ENCODE data around the gene KATNAL1.
A peak's percentile ranks its signal among the peaks of the same experiment; 100 is the strongest.

Gene KATNAL1

DNA sequence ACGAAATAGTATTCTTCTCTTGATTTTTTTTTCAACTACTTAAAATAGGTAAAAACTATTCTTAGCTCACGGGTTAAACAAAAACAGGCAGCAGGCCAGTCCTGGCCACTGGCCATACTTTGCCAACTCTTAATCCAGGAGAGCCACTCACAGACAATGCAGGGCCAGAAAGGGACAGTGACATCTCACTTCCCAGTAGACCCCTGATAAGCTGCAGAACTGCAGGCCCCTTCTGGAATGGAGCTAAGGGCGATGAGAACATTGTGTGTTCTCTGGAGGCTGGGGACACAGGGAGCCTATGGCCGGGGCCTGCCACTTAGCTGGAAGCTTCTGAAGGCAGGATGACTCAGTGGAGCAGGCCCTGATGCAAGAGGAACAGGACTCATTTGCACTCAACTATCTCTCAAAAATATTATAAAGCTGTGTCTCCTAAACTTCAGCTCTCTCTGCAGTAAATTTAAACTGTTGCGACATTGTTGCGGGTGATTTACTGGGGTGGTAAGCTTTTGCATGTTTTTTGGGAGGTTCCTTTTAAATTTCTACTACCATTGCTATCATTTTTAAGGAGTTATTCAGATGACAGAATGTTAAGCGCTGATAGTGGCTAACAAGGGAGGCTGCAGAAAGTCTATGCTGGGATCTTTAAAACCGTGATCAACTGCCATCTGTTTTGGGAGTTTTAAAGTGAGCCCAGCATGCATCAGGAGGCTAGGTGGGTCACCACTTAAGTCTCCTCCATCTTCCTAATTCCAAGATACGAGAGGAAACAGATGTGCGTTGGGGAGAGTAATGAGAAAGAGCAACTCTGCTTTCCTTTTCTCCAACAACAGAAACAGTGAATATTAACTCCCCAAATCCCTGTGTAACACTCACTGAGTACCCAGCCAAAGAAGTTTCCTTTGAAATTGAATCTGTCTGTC lies 33.2 kb upstream of the KATNAL1 start:
- DNase-seq: peak; percentile 72 to 79

DNA sequence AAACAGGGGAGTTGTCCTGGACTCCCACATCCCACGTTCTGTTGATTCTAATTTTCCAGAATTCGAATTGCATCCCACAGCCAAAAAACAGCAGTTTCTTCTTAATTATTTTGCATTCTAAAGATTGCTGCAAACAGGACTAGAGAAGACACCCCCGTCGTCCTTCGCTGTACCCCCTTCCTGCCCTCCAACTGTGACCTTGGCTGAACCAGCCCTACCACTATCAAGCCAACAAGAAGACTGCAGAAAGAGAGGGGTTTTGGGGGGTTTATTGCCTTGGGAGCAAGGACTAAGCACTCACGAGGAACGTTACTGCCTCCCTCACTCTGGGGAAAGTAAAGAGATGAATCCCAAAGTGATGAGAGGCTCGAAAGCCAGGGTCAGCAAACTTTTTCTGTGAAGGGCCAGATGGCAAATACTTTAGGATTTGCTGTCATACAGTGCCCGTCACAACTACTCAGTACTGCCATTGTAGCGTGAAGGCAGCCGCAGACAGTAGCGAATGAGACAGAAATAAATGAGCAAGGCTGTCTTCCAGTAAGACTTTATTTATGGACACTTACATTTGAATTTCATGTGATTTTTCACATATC lies 32.5 kb upstream of the KATNAL1 start:
- TF ChIP-seq GATA1 (IDR thresholded peaks at IDR 0.05; ENCODE audit: low read depth, low read length) (no peak), POLR2A (IDR thresholded peaks at IDR 0.05; ENCODE audit: low read length) (no peak)
- no peak for DNase-seq

More for the DNA sequence above, 33.2 kb upstream of the KATNAL1 start:
- TF ChIP-seq POLR2A (IDR thresholded peaks at IDR 0.05; ENCODE audit: low read length): no peak
- TF ChIP-seq GATA1 (IDR thresholded peaks at IDR 0.05; ENCODE audit: low read depth, low read length): no peak

DNA sequence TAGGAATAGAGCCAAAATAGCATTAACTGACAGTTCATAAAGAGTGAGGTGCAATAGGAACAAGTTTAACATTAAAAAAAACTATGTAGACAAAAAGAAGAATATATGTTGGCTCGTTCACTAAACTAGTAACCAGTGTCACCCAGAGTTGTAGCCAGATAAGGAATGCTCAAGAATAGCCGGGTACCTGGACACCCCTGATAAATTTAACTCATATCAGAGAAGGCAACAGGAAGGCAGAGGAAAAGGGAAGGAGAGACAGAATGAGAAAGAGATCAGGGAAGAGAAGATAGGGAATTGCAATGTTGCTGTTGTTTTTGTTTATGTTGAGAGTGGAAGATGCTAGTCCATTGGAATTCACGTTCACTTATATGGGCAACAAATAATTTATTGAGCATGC lies 31.6 kb upstream of the KATNAL1 start:
- DNase-seq: peak; percentile 10 to 19
- TF ChIP-seq GATA1 (IDR thresholded peaks at IDR 0.05; ENCODE audit: low read depth, low read length) (no peak), POLR2A (IDR thresholded peaks at IDR 0.05; ENCODE audit: low read length) (no peak)

DNA sequence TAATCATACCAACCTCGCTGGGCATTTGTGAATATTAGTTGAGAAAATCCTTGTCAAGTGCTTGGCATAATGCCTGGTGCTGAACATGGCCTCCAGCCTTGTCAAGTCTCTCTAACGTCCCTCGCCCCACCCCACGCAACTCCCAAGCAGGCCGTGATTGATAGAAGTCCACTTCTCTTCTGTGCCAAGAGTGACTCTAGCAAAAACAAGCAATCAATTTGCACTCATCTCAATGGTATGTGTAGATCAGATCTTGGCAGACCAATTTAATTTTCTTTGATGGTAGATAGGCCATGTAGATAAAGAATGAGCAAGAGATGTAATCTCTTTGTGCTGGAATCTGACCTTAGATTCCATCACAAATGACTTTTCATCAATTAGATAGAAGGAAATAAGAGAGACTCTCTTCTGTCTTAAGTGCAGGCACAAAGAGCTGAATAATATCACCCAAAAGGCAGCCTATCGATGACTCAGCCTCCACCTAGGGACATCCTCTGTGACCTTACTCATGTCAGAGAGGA lies 31.0 kb upstream of the KATNAL1 start:
- DNase-seq: peak; percentile 22 to 37
- TF ChIP-seq POLR2A (IDR thresholded peaks at IDR 0.05; ENCODE audit: low read length) (no peak), GATA1 (IDR thresholded peaks at IDR 0.05; ENCODE audit: low read depth, low read length) (no peak)

DNA sequence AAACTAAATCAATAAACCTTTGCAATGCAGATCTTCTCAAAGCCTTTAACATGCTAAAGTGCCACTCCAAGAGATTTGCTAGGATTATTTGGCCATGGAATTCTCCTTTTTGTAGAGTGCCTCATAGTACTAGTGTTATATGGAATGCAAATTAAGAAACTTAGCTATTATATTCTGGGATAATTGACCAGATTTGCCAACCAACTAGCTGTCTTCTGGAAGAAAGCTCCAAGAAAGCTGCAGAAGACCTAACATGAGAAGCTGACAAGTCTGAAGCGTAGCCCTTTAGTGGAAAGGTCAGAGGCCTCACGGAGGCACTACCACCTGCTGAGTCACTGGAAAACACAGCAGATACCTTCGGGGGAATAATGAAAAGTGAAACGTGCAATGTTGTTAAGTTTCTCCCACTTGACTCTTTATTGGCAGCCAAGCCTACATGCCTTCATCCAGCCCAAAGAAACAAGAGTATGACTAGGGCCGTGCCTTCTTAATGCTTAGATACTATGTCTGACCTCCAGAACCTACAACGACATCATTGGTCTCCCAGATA lies 29.8 kb upstream of the KATNAL1 start:
- no peak for TF ChIP-seq GATA1 (IDR thresholded peaks at IDR 0.05; ENCODE audit: low read depth, low read length)
- no peak for TF ChIP-seq POLR2A (IDR thresholded peaks at IDR 0.05; ENCODE audit: low read length)
- no peak for DNase-seq

DNA sequence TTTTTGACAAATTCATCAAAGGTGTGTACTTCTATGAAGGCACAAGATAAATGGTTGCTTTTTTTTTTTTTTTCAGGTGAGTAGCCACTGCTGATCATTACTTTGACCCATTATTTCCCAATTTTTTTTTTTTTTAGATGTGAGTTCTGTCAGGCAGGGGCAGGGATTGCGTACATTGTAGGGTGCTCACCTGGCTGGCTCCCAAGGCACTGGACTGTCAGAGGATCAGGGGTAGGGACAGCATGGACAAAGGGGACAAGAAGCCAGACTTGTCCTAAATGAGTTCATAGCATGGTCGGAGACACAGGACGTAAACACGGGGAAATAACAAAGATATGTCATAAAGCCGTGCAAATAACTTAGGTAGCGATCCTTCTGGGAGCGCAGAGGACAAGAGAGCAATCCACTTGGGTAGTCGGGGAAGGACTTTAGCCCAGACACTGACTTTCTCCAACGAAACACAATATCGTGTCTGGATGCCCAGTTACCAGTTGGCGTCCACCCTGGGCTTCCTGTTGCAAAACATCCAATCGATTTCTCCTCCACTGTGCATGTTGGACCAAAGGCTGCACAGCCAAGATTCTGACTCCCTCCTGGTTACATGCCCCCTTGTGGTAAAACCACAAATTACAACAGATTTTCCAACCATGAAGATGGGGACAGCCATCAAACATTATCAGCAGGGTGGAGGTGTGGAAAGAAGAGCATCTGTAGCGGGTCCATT lies 27.5 kb upstream of the KATNAL1 start:
- TF ChIP-seq GATA1 (IDR thresholded peaks at IDR 0.05; ENCODE audit: low read depth, low read length): no peak
- TF ChIP-seq POLR2A (IDR thresholded peaks at IDR 0.05; ENCODE audit: low read length): no peak
- DNase-seq: peak; percentile 67 to 78

DNA sequence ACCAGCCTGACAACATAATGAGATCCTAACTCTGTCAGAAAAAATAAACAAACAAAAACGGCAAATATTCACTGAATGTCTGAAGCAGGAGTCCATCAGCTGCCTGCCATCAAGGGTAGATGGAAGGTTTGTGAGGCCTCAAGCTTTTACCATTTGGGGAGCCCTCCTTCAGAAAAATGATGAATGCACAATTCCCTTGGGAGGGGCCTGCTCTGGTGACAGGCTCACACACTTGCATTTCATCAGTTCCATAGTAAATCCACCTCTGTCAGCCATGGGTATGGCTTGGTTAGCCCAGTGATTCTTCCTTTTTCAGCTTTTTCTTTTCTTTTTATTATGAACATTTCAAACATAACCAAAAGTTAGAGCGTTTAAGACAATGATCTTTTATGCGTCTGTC lies 26.3 kb upstream of the KATNAL1 start:
- no peak for TF ChIP-seq POLR2A (IDR thresholded peaks at IDR 0.05; ENCODE audit: low read length)
- TF ChIP-seq GATA1 (IDR thresholded peaks at IDR 0.05; ENCODE audit: low read depth, low read length): no peak

DNA sequence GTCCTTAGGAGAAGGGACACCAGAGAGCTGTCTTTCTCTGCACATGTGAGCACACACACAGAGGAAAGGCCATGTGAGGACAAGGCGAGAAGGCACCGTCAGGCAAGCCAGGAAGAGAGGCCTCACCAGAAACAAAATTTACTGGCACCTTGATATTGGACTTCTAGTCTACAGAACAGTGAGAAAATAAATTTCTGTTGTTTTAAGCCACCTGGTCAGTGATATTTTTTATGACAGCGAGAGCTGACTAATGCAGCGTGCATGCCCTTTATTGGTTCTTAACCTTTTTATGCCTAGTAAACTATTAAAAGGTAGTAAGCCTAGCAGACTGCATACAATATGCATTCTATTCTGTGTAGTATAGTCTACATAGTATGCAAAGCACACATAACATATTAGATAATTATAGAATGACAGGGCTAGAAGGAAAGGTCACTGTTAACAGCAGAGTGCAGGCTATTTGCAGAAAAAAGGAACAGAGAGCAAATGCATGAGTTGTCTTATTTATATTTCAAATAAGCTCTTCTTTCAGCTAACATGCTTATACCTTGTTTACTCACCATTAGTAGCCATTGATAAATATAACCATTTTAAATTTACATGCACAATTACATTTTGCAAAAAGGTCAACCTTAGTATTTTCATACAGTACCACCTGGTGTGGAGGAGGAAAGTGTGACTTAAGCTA lies 25.2 kb upstream of the KATNAL1 start:
- DNase-seq: no peak
- TF ChIP-seq GATA1 (IDR thresholded peaks at IDR 0.05; ENCODE audit: low read depth, low read length) (no peak), POLR2A (IDR thresholded peaks at IDR 0.05; ENCODE audit: low read length) (no peak)

More for the DNA sequence above, 26.3 kb upstream of the KATNAL1 start:
- DNase-seq: no peak

DNA sequence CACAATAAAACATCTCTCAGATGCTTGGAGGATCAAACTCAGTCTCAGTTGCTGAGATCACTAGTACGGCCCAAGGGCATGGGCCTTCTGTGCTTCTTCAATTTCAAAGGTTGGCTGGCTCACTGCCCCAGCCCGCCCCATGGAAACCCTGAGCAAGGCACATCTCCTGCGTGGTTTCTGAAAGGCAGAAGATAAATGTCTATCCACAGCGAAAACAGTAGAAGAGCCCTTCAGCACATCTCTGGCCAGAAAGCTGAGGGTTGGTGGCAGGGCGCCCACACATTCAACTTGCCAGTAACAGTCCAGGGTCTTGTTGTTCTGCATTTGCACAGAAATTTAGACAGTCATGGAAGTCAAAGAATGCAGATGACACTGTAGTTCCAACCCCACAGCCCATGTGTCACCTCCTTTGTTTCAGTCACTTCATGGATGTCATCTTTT lies 24.0 kb upstream of the KATNAL1 start:
- DNase-seq: no peak

DNA sequence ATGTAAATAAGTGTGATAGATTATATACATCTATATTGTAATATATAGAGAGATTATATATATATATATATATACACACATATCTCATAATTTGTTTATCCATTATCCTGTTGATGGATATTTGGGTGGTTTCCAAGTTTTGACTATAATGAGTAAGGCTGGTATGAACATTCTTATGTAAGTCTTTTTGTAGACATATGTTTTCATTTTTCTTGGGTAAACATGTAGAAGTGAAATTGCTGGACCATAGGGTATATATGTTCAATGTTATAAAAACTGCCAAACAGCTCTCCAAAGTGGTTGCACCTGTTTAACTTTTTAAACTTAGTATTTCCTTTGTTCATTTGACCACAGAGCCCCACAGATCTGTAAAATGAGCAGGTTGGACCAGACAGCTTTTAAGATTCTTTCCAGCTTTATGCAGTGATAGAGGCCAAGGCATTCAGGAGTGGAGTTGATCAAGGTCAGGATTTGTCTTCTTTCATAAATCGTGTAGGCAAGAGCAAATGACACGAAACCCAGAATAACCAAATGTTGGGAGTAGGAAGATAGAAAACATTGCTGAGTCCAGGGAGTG lies 21.7 kb upstream of the KATNAL1 start:
- TF ChIP-seq GATA1 (IDR thresholded peaks at IDR 0.05; ENCODE audit: low read depth, low read length): no peak
- no peak for TF ChIP-seq POLR2A (IDR thresholded peaks at IDR 0.05; ENCODE audit: low read length)
- DNase-seq: no peak

More for the DNA sequence above, 24.0 kb upstream of the KATNAL1 start:
- no peak for TF ChIP-seq POLR2A (IDR thresholded peaks at IDR 0.05; ENCODE audit: low read length)
- TF ChIP-seq GATA1 (IDR thresholded peaks at IDR 0.05; ENCODE audit: low read depth, low read length): no peak

DNA sequence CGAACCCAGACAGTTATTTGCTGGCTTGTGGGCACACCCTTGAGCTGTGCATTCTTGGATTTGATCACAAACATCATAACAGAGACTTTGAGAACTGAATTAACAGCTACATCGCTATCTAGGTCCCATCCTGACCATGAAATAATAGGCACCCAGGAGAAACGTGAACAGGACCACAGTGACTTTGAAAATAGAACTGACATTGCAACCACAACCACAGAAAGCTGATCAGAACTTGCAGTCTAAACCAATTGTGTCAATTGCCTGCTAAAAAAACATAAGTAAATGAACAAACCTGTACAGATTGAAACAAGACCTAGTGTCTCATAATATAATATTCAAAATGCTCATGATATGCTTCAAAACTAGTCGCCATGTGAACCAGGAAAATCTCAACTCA lies 18.3 kb upstream of the KATNAL1 start:
- no peak for TF ChIP-seq POLR2A (IDR thresholded peaks at IDR 0.05; ENCODE audit: low read length)
- TF ChIP-seq GATA1 (IDR thresholded peaks at IDR 0.05; ENCODE audit: low read depth, low read length): no peak
- DNase-seq: no peak

DNA sequence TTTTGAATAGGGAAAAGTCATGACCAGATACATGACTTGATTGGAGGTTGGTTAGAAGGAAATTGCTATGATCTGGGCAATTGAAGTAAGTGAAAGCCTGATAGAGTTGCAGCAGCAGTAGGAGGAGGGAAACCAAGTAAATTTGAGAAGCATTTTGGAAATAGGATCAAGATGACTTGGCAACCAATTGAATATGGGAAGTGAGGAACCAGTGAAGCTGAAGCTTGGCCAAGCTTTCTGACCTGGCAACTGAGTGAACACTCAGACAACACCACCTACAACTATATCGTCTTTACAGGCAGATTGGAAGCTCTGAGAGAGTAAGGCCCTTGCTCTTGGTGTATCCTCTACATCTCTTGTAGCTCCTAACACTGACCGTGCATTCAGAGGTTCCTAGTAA lies 16.2 kb upstream of the KATNAL1 start:
- DNase-seq: no peak

DNA sequence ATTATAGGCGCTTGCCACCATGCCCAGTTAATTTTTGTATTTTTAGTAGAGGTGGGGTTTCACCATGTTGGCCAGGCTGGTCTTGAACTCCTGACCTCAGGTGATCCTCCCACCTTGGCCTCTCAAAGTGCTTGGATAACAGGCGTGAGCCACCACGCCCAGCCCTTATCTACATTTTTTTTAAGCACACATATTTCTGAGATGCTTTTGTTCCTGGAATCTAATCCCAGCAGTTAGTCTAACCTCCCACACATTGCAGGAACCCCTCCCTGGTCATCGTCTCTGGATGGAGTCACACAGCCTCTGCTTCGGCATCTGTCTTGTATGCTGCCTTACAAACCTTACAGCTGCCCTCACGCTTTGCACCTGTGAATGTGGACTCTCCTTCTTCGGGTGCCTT lies 15.1 kb upstream of the KATNAL1 start:
- TF ChIP-seq POLR2A (IDR thresholded peaks at IDR 0.05; ENCODE audit: low read length): no peak
- no peak for TF ChIP-seq GATA1 (IDR thresholded peaks at IDR 0.05; ENCODE audit: low read depth, low read length)
- peak in 1 of 2 experiments; percentile 26 for DNase-seq

More for the DNA sequence above, 16.2 kb upstream of the KATNAL1 start:
- TF ChIP-seq POLR2A (IDR thresholded peaks at IDR 0.05; ENCODE audit: low read length): no peak
- TF ChIP-seq GATA1 (IDR thresholded peaks at IDR 0.05; ENCODE audit: low read depth, low read length): no peak

Measured in erythroblast (primary cell).